SU-DHL-6 (cell line): ENCODE results near the gene NRAP.

Experiments used
- CTCF ChIP-seq: fragments of 200-600 bp; sonication (generic); IDR thresholded peaks from one replicate; pipeline ENCODE4 v1.5.1; 2017; ENCODE audit warnings: antibody characterized with exemption, mild to moderate bottlenecking, low read length, moderate library complexity; ENCODE audit not compliant: insufficient read depth, poor library complexity, severe bottlenecking
- EZH2phosphoT487 ChIP-seq: fragments of 200-600 bp; sonication (generic), shearing (Covaris generic); conservative IDR thresholded peaks from 2 replicates; pipeline ENCODE4 v1.6.1; 2018; ENCODE audit warnings: mild to moderate bottlenecking, antibody characterized with exemption, low read length, moderate library complexity, mixed read lengths

GRCh38 chr10:113711142-113711541 lies 47.3 kb upstream of the NRAP start:
- TF ChIP-seq CTCF = no peak
- TF ChIP-seq EZH2phosphoT487 = no peak
